ENCODE data around the gene PIEZO1.
"Not testable (repeated sequence)": the region's sequence is repeated elsewhere in the genome, so short reads cannot be mapped to it uniquely, and the experiment has no call there.

Gene PIEZO1

GRCh38 chr16:88785106-88785924 is at the start of gene PIEZO1:
PIEZO1 (minus strand) TSS chr16:88785220; CDS start chr16:88784964, 256 bp downstream.
- peak; percentile 88 for DNase-seq
- Mint-ChIP-seq H3K27ac (peak within 1 kb of the TSS; percentile 90), H3K36me3 (ENCODE audit: low read depth) (peaks cover 14% of the 10 kb centered on the region), H3K4me3 (peak within 1 kb of the TSS; percentile 83), H3K4me1 (ENCODE audit: low read depth) (peaks cover 46% of the 10 kb centered on the region), H3K27me3 (no peaks in the 10 kb centered on the region), H3K9me3 (no peaks in the 10 kb centered on the region)

- H3K36me3 Mint-ChIP-seq (ENCODE audit: low read depth) = peaks cover 14% of the 10 kb centered on the region
- no peak overlapping the region for H3K4me3 Mint-ChIP-seq
- H3K27me3 Mint-ChIP-seq = no peaks in the 10 kb centered on the region
- no peak overlapping the region for H3K27ac Mint-ChIP-seq
- no peaks in the 10 kb centered on the region for H3K9me3 Mint-ChIP-seq
- DNase-seq = no peak
- H3K4me1 Mint-ChIP-seq (ENCODE audit: low read depth) = no peaks in the 10 kb centered on the region
Measured at GRCh38 chr16:88834670-88835069, 49.6 kb upstream of the PIEZO1 start.

GRCh38 chr16:88833086-88833485 is 48.1 kb upstream of the PIEZO1 start:
- Mint-ChIP-seq H3K4me3 (no peak overlapping the region), H3K27ac (no peak overlapping the region)

GRCh38 chr16:88831838-88832237 is 46.8 kb upstream of the PIEZO1 start:
- peaks cover 12% of the 10 kb centered on the region for H3K36me3 Mint-ChIP-seq (ENCODE audit: low read depth)
- no peak overlapping the region for H3K27ac Mint-ChIP-seq
- H3K4me1 Mint-ChIP-seq (ENCODE audit: low read depth) = no peaks in the 10 kb centered on the region
- no peak overlapping the region for H3K4me3 Mint-ChIP-seq
- no peak for DNase-seq
- H3K27me3 Mint-ChIP-seq = no peaks in the 10 kb centered on the region
- no peaks in the 10 kb centered on the region for H3K9me3 Mint-ChIP-seq

More at GRCh38 chr16:88833086-88833485, 48.1 kb upstream of the PIEZO1 start:
- no peak for DNase-seq
- H3K9me3 Mint-ChIP-seq = no peaks in the 10 kb centered on the region
- H3K36me3 Mint-ChIP-seq (ENCODE audit: low read depth) = peaks cover 9% of the 10 kb centered on the region
- no peaks in the 10 kb centered on the region for H3K4me1 Mint-ChIP-seq (ENCODE audit: low read depth)
- H3K27me3 Mint-ChIP-seq = no peaks in the 10 kb centered on the region

- H3K9me3 Mint-ChIP-seq = no peaks in the 10 kb centered on the region
- no peak overlapping the region for H3K4me3 Mint-ChIP-seq
- DNase-seq = no peak
Measured at GRCh38 chr16:88830783-88831182, 45.8 kb upstream of the PIEZO1 start.

GRCh38 chr16:88830258-88830657 is 45.2 kb upstream of the PIEZO1 start:
- DNase-seq = no peak
- H3K27ac Mint-ChIP-seq = no peak overlapping the region
- no peaks in the 10 kb centered on the region for H3K9me3 Mint-ChIP-seq
- H3K4me3 Mint-ChIP-seq = no peak overlapping the region
- peaks cover 11% of the 10 kb centered on the region for H3K36me3 Mint-ChIP-seq (ENCODE audit: low read depth)
- no peaks in the 10 kb centered on the region for H3K27me3 Mint-ChIP-seq
- H3K4me1 Mint-ChIP-seq (ENCODE audit: low read depth) = no peaks in the 10 kb centered on the region

More at GRCh38 chr16:88830783-88831182, 45.8 kb upstream of the PIEZO1 start:
- Mint-ChIP-seq H3K4me1 (ENCODE audit: low read depth) (no peaks in the 10 kb centered on the region), H3K27me3 (no peaks in the 10 kb centered on the region), H3K27ac (no peak overlapping the region), H3K36me3 (ENCODE audit: low read depth) (peaks cover 12% of the 10 kb centered on the region)

GRCh38 chr16:88828711-88829110 is 43.7 kb upstream of the PIEZO1 start:
- no peak for DNase-seq
- Mint-ChIP-seq H3K4me1 (ENCODE audit: low read depth) (no peaks in the 10 kb centered on the region), H3K36me3 (ENCODE audit: low read depth) (peaks cover 6% of the 10 kb centered on the region), H3K27me3 (no peaks in the 10 kb centered on the region), H3K27ac (no peak overlapping the region), H3K4me3 (no peak overlapping the region), H3K9me3 (no peaks in the 10 kb centered on the region)

- H3K36me3 Mint-ChIP-seq (ENCODE audit: low read depth) = peaks cover 11% of the 10 kb centered on the region
- no peak for DNase-seq
- H3K4me1 Mint-ChIP-seq (ENCODE audit: low read depth) = no peaks in the 10 kb centered on the region
- no peak overlapping the region for H3K4me3 Mint-ChIP-seq
- H3K9me3 Mint-ChIP-seq = no peaks in the 10 kb centered on the region
- no peak overlapping the region for H3K27ac Mint-ChIP-seq
- no peaks in the 10 kb centered on the region for H3K27me3 Mint-ChIP-seq
Measured at GRCh38 chr16:88827727-88828126, 42.7 kb upstream of the PIEZO1 start.

- Mint-ChIP-seq H3K4me3 (no peak overlapping the region), H3K36me3 (ENCODE audit: low read depth) (peaks cover 12% of the 10 kb centered on the region), H3K27ac (no peak overlapping the region), H3K27me3 (no peaks in the 10 kb centered on the region), H3K9me3 (no peaks in the 10 kb centered on the region), H3K4me1 (ENCODE audit: low read depth) (no peaks in the 10 kb centered on the region)
- DNase-seq = no peak
Measured at GRCh38 chr16:88826070-88826840, 41.2 kb upstream of the PIEZO1 start.

GRCh38 chr16:88825146-88825545 is 40.1 kb upstream of the PIEZO1 start:
- Mint-ChIP-seq H3K9me3 (no peaks in the 10 kb centered on the region), H3K27me3 (no peaks in the 10 kb centered on the region), H3K4me1 (ENCODE audit: low read depth) (no peaks in the 10 kb centered on the region), H3K27ac (no peak overlapping the region), H3K4me3 (no peak overlapping the region), H3K36me3 (ENCODE audit: low read depth) (peaks cover 9% of the 10 kb centered on the region)
- no peak for DNase-seq

- no peak overlapping the region for H3K4me3 Mint-ChIP-seq
- peaks cover 9% of the 10 kb centered on the region for H3K36me3 Mint-ChIP-seq (ENCODE audit: low read depth)
- H3K27me3 Mint-ChIP-seq = no peaks in the 10 kb centered on the region
- H3K4me1 Mint-ChIP-seq (ENCODE audit: low read depth) = no peaks in the 10 kb centered on the region
- no peak overlapping the region for H3K27ac Mint-ChIP-seq
- H3K9me3 Mint-ChIP-seq = no peaks in the 10 kb centered on the region
- DNase-seq = no peak
Measured at GRCh38 chr16:88824256-88825077, 39.4 kb upstream of the PIEZO1 start.

- not testable (repeated sequence) for H3K9me3 Mint-ChIP-seq; H3K4me1 Mint-ChIP-seq (ENCODE audit: low read depth); H3K27ac Mint-ChIP-seq; H3K36me3 Mint-ChIP-seq (ENCODE audit: low read depth); DNase-seq; H3K27me3 Mint-ChIP-seq; H3K4me3 Mint-ChIP-seq
Measured at GRCh38 chr16:88823646-88824045, 38.6 kb upstream of the PIEZO1 start.

GRCh38 chr16:88822281-88823040 is 37.4 kb upstream of the PIEZO1 start:
- DNase-seq = no peak
- H3K4me1 Mint-ChIP-seq (ENCODE audit: low read depth) = no peaks in the 10 kb centered on the region
- no peak overlapping the region for H3K27ac Mint-ChIP-seq
- H3K36me3 Mint-ChIP-seq (ENCODE audit: low read depth) = peaks cover 6% of the 10 kb centered on the region
- no peaks in the 10 kb centered on the region for H3K9me3 Mint-ChIP-seq
- H3K4me3 Mint-ChIP-seq = no peak overlapping the region
- no peaks in the 10 kb centered on the region for H3K27me3 Mint-ChIP-seq

Data from activated T-cell treated with anti-CD3 and anti-CD28 coated beads, Interleukin-2, amount 50 U/mL, for 24 hours (primary cell).